Right renal pelvis (tissue), 4 donors: Measurements from ENCODE around the gene VGLL3. TPM values are rescaled to one million over a fixed set of nuclear protein-coding genes. Genes with fewer than 3 reads are reported as not detected.
"Not testable (repeated sequence)": the region's sequence is repeated elsewhere in the genome, so short reads cannot be mapped to it uniquely, and the experiment has no call there.

Experiments
- DNase-seq, 4 donors: peaks; one replicate each; pipeline ENCODE4 v3.0.0-alpha.2; 2013; ENCODE audit warnings: low read depth in 4 of 4, low spot score in 3 of 4, missing footprints in 1 of 4
- polyA plus RNA-seq, 4 donors: library from polyadenylated mRNA; unstranded; fragments of 120-200 nt; gene quantifications; one replicate each; pipeline ENCODE4 v1.2.1, GENCODE V29; 2013; ENCODE audit not compliant: insufficient read length in 4 of 4

Gene VGLL3
- polyA plus RNA-seq, 4 donors, result 4.0 to 8.0 (median 5.8) TPM

DNA sequence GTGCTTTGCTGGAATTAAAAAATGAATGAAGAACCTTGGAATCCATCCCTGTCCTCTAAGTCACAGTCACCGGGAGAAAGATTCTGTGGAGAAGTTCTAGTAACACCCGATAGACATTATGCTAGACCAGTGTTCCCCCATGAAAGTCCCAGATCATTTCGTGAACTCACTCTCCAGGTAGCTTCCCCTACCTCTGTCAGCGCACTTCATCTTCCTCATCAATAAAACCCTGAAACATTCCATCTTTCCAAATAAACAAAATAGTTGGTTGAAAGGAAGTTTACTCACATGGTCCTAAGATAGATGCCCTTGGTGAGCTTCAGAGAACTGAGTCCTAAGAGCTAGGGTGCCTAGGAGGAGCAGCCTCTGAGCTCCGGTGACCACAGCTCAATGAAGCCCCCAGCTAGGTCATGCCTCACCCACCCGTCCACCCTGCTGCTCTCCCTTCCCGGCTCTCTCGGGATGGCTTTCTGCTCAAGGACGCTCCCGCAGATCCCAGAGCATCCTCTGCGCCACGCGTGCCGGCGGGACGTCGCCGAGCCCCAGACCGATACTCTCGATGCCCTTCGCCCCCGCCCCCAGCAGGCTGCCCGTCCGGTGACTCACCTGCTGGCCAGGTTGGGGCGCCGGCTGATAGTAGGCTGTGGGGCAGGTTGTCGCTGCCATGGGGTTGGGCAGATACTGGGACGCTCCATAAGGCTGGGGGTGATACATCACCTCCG, 776 bp downstream of the VGLL3 start:
- DNase-seq, result no peak

DNA sequence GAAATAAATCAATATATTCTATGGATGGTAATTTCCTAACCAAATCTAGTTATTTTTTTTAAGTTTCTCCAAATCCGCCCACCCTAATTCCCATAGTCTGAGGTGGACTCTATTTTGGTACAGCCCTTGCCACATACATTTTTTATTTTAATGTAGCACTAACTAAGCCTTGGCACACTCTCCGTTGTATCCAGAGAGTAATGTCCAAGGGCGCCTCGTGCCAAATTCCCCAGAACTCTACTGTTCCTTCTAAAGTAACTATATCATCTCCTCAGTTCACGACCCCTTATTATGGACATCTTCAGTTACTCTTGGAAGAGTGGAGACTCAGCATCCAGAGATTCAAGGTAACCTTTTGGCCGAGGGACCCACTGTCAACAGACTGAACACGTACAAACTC, 1.3 kb downstream of the VGLL3 start:
- DNase-seq, result no peak

DNA sequence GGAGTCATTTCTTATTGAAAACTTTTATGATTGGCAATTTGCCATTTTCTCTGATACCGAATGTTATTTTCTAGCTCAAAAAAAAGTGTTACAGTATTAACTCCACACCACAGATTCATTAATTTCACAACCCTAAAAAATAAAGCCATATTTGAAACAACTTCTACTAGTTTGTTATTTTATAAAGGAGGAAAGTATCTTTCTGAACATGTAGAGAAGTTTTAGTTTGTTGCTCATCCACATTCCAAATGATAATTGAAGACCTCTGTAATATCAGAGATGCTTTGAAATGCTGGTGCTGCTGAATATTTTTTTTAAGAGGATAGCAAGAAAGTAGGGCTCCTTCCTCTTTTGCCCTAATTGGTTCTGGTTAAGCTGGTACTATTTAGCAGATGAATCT, 1.9 kb downstream of the VGLL3 start:
- DNase-seq, result no peak

DNA sequence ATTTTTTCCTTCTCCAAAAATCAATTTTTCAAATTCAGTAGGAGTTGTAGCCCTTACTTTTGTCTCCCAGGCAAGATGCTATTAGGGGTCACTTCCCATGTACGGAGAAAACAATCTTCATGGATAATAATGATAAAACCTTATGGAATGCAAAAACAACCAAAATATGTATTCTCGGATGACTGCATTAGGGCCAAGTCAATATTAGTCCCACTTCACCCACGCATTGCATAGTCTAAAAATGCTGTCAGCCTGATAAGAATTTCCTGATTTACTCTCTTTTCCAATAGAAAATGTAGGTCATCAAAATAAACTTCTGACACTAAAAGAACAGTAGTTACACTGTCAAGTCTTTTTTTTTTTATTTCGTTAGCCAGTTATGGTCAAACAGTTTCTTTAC, 2.7 kb downstream of the VGLL3 start:
- DNase-seq, result no peak

DNA sequence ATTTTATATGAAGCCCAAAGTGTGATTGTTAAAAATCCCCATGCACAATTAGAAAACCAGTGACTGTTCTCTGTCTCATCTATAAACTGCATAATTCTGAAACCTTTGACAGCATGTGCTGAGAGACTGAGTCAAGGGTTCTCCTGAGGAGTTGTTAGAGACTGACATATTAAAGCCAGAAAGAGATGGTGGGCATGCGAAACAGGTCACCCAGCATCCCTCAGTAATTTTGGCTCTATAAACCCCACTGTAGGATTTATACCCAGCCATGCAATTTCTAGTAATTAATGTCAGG, 3.6 kb downstream of the VGLL3 start:
- no peak for DNase-seq

DNA sequence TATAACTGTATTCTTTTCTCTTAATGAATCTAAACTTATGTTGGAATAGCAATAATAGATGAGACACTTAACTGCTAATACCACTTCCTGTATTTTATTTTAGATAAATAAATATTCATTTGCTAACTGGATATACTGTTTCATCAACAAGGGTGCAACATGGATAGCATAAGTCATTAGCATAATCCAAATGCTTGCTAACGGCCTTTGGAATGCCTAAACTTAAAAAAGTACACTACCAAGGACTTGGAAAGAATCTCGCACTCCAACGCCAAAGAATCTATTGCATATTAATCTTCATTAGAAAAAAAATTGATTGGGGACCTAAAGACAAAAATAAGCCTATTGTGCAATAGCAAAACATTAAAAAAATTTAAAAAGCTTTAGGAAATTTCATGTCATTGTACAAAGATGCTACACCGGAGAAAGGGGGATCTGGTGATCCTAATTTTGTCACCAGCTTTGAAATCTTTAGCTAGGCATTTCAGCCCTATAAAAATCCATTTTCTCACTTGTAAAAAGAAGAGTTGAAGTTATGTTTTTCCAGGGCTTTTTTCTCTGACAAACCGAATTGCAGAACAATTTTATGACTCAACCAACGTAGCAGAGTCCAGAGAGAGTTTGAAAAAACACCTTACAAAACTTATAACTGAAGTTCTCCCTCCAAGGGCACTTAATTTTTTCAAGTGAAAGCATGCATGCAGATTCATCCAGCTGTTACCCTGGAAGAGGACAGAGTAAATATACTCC, 4.1 kb downstream of the VGLL3 start:
- no peak for DNase-seq

DNA sequence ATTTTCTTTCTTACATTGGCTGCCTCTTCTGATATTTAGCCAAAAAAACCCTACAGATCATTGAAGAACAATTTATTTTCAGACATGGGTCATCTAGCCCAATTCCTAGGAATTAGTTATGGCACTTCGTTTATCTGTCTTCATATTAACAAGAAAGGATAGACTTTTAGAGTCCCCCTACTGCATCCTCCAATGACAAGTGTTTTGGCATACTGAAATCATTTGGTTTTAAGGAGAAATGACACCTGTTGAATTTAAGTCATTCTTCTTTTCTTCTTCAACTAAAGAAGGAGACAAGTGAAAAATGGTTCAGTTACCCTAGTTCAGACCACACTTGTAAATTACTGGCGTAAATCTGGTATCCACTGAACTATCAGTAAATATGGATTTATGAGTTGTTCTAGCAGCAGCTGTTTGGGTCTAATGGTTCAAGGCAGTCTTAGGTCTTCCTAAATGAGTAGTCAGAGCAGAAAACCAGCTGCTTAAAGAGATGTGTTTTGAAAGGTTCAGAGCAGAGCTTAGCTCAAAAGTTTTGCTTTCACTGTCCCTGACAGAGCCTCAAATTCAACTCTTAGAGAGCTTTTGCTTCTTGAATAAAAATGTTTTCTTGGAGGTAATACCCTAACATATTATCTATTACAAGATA, 5.6 kb downstream of the VGLL3 start:
- DNase-seq, result no peak

DNA sequence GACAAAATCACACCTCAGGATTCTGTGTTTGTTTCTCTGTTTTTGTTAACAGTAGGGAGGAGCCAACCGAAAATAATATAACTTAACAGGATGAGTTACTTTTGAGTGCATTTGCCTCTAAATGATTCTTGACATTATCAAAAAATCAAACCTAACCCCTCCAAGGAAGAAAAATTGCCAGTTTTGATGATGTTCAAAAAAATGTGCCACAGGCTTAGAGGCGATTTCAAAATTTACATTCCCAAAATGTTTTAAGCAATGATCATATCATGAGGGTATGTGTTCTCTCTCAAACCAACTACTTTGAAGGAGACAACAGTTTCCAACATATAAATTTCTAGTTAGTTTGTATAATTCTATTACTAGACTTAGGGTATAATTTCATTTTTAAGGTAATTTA, 6.7 kb downstream of the VGLL3 start:
- DNase-seq, result no peak

DNA sequence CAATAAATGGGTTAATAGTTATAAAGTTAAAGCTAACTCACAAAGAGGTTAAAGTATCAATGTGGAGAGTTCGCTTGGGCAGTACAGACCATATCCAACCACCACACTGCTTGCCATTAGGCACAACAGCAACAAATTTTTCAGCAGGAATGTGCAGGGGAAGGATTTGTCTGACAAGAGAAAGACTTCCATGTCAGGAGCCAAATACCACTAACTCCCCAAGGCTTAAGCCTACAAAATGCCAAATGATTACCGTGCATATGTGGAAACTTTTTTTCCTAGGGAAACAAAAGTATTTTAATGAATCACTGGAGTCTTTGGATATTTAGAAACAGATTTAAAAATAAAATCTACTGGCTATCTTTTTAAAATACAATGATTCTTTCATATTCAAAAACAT, 8.1 kb downstream of the VGLL3 start:
- DNase-seq, result no peak

DNA sequence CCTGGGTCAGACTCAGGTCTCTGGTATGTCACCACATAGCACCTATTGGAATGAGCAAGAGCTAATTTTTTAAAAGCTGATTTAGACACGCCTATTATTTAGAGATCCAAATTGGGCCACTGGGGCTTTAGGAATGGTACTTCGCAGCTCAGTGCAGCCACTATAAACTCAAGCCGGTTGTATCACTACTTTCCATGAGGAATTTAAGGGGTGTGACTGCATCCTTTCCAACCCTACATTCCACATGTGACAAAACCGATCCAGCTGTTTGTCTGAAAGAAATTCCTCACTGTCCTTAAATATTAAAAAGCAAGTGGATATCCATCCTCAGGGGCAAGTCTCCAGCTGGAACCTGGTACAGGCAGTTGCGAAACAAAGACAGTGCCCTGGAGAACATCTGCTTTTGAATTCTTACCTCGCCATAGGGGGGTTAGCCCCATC, 12.8 kb downstream of the VGLL3 start:
- DNase-seq, result no peak

DNA sequence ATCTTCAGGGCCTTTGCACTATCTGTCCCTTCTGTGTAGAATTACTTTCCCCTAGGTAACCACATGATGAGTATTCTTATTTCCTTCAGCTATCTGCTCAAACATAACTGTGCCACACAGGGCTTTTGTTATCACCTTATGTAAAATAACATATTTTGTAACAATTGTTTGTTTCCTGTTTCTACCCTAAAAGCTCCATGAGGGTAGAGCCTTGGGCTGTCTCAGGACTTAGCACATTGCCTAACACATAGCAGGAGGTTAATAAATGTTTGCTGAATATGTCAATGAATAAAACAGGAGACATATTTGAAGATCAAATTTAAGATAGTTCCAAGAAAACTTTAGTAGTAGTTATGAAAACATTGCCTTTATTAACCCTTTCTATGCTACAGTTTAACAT, 14.7 kb downstream of the VGLL3 start:
- DNase-seq, result no peak

DNA sequence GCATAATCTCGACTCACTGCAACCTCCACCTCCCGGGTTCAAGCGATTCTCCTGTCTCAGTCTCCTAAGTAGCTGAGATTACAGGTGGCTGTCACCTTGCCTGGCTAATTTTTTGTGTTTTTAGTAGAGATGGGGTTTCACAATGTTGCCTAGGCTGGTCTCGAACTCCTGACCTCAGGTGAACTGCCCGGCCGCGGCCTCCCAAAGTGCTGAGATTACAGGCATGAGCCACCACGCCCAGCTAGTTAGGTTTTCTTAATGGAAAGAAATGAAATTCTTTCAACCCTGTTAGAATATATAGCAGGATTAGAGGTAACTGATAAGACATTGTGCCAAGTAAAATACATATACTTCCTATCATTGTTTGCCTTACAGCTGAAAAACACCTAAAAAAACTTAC, 16.8 kb downstream of the VGLL3 start:
- not testable (repeated sequence) for DNase-seq

DNA sequence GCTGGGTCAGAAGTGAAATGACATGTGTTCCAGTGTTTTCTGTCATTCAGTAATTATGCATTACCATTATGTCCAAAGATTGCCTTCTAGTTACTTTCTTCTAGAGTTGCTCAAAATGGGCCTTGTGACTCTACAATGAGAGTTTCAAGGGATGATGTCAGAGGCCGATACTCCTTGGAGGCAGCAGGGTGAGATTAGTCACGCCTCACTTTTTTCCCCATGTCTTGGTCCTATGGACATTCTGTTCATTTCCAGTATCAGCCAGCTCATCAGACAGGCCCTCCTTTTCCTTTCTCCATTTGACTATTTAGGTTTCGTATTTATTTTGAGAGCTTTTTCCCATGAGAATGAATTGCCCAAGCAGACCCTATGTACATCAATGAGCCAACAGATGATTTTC, 17.5 kb downstream of the VGLL3 start:
- no peak for DNase-seq

DNA sequence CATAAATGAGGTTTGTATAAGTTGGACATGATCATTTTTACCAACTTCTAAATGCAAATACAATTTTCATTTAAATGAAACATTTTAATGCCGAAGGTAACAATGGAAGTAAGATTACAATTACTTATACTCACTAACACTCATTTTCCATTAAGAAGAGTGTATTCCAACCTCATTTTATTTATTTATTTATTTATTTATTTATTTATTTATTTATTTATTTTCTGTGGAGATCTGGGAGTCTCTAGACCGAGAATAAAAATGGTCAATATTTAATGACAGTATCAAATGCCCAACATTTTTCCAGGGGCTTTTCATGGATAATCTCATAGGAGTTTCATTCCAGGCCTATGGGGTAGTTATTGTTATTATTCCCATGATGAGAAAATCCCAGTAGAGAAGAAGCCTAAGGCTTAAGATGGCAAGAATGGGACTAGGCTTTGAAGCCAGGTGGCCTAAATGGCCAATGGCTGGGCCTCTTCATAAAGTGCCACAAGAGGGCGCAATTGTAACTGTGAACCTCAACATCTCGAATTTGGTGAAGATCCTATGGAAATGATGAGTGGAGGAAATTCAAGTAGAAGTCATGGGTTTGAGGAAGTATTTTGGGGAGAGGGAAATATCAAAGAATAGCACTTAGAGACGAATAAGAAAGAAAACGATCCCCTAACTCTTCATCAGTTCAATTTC, 21.3 kb downstream of the VGLL3 start:
- DNase-seq, result no peak

DNA sequence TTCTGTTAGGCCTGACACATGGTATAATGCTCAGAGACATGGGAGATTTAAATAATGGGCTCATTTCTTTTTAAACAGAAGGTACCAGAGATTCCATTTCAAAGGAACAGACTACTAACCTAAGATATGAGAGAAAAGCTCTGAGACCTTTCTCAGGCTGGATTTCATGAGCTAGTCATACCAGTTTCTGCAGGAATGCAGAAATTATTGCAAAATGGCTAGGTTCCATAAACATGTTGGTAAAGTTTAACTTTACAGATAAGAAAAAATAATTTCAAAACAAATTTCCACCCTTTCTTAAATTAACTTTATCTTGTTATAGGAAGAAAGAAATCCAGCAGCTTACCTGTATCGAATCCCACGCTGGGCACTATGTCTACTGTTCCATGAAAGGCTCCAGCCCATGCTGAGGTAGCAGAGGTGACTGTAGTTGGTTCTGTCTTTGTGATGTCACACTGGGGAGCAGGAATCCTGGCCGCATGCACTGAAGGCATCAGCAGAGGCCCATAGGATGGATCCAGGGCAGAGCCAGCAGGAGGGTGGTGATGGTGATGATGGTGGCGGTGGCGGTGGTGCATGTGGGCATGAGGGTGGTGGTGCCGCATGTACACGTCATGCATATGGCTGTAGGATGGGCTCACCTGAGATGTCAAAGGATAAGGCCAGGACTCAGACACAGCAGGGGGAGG, 22.6 kb downstream of the VGLL3 start:
- DNase-seq, result no peak

DNA sequence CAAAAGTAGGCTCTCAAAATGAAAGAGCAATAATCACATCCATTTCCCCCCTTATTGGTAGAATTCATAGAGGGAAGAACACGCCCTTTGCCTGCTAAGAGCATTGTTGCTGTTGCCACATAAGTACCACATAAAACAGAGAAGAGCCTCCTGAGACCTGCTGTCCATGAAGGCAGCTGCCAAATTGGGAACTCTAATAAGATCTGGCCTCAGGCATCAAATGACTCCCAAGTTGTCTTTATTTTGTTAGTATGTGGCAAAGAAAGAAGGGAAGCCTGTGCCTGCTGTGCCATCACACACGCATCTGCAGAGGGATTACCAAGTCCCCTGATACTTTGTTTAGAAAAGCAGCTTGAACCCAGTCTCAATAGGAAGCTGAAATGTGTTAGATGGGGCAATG, 23.9 kb downstream of the VGLL3 start:
- no peak for DNase-seq

DNA sequence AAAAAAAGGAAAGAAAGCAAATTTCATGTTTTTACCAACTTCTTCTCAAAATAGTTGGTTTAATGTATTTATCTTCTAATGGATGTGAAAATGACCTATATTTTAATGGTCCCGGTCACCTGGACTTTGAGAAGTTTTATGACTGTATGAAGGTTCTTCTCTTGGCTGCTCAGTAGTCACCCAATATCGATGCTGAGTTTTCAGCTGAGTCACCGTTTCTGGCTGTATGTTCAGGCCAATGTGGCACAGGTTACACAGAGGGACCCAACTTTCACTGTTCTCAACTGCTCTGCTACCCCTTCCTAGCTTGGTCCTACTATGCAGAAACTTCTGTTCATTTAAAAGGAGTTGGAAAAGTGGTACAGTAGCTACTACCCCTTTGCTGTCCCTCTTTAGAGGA, 25.8 kb downstream of the VGLL3 start:
- no peak for DNase-seq

DNA sequence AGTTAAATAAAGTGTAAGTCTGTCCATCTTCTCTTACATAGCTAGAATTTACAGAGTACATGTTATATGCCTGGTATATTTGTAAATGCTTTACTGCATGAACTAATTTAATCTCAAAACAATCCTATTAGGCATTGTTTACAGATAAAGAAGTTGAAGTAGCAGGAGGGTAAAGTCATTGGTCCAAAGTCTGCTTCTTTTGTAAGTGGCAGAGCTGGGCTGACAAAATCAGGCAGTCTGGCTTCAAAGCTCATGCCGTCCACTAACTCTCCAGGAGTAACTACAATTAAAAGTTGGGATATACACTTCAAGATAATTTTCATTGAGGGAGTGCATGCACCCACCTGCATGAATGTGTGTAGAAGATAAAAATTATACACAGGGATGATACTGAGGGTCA, 27.3 kb downstream of the VGLL3 start:
- no peak for DNase-seq

DNA sequence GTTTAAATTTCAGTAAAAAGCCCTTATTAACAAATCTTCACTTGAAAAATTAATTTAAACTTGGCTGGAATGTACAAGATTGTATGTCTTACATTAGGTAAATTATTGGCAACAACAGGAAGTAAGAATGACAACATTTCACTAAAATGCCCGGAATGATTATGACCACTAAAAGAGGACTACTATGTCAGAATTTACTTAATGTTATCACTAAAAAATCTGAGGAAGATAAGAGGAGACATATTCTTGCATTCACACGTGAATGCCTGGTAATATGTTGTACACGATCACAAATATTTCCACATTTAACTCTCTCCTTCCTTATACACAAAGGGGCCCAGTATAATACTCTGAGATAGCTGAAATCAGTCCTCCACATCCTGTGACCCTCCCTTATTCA, 29.7 kb downstream of the VGLL3 start:
- no peak for DNase-seq

DNA sequence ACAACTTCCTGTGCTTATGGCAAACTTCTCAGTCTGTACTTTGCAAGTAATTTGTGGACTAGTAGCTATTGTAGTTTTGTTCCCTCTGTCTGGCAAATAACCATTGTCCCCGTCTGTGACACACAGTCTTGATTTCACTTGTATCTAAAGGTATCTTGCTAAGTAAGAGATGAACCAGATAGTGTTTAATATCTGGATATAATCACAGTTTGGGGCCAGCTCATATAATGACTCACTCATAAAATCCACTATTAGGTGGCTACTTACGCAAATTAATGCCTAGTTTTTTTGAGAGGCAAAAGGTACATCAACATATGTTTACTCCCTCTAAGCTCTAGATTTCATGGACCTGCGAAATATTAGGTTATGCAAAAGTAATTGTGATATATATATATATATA, 30.4 kb downstream of the VGLL3 start:
- DNase-seq, result no peak

DNA sequence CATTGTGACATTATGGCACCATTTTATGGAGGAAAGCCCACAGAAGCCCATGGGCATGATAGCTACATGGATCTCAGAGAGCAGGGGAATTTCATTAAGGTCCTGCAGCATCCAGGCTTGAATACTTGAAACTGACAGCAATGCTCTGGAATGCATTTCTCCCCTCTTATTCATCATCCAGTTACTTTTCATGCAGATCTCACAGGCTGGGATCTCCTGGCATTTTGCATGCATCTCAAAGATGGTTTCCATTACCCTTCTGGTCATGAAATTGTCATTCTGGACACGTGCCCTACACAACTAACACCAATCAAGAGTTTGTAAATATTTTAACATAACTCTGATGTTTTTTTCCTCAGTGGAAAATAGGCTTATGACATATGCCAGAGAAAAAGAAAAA, 32.4 kb downstream of the VGLL3 start:
- no peak for DNase-seq
